HepG2 (cell line): ENCODE results near the gene INTS1. TPM values are rescaled to one million over a fixed set of nuclear protein-coding genes. Genes with fewer than 3 reads are reported as not detected.

Source experiments
- AKNA ChIP-seq: sonication (generic); formaldehyde crosslinking; IDR thresholded peaks from 2 replicates; pipeline ENCODE4 v1.4.0; 2020; ENCODE audit warnings: missing genetic modification reagents, borderline replicate concordance
- DMAP1 ChIP-seq: IDR thresholded peaks from 2 replicates; pipeline ENCODE4 v1.6.1; 2016
- DZIP1 ChIP-seq: sonication (generic); formaldehyde crosslinking; IDR thresholded peaks from 2 replicates; pipeline ENCODE4 v1.5.0; 2020; ENCODE audit warnings: mild to moderate bottlenecking, missing genetic modification reagents
- HNRNPK ChIP-seq: fragments of 200-400 bp; formaldehyde crosslinking; IDR thresholded peaks from 2 replicates; pipeline ENCODE4 v1.6.1; 2018; ENCODE audit warnings: low read length, low read depth, moderate library complexity, mild to moderate bottlenecking; ENCODE audit not compliant: poor library complexity, severe bottlenecking
- HNRNPLL ChIP-seq: fragments of 200-400 bp; formaldehyde crosslinking; IDR thresholded peaks from 2 replicates; pipeline ENCODE4 v1.6.1; 2017; ENCODE audit warnings: mild to moderate bottlenecking, low read depth, low read length; ENCODE audit not compliant: poor library complexity, severe bottlenecking
- NFRKB ChIP-seq: fragments of 450-650 bp; IDR thresholded peaks from 2 replicates; pipeline ENCODE4 v1.6.1; 2017
- NKX3-1 ChIP-seq: sonication (generic); formaldehyde crosslinking; IDR thresholded peaks from 2 replicates; pipeline ENCODE4 v1.5.0; 2020; ENCODE audit warnings: missing genetic modification reagents
- PAXIP1 ChIP-seq: sonication (generic); formaldehyde crosslinking; conservative IDR thresholded peaks from 2 replicates; pipeline ENCODE4 v1.4.0; 2020; ENCODE audit warnings: mild to moderate bottlenecking, missing genetic modification reagents, moderate library complexity
- POGZ ChIP-seq: sonication (generic); formaldehyde crosslinking; IDR thresholded peaks from 2 replicates; pipeline ENCODE4 v1.4.0; 2020; ENCODE audit warnings: mild to moderate bottlenecking, missing genetic modification reagents
- ZBTB37 ChIP-seq: sonication (generic); formaldehyde crosslinking; IDR thresholded peaks from 2 replicates; pipeline ENCODE4 v1.4.0; 2020; ENCODE audit warnings: mild to moderate bottlenecking, missing genetic modification reagents
- ZFP91 ChIP-seq: sonication (generic); formaldehyde crosslinking; IDR thresholded peaks from 2 replicates; pipeline ENCODE4 v1.9.0; 2022; ENCODE audit warnings: missing genetic modification reagents, mild to moderate bottlenecking, borderline replicate concordance
- ZNF564 ChIP-seq: sonication (generic); formaldehyde crosslinking; IDR thresholded peaks from 2 replicates; pipeline ENCODE4 v1.8.1; 2023; ENCODE audit warnings: mild to moderate bottlenecking, missing genetic modification reagents
- ZNF678 ChIP-seq: sonication (generic); formaldehyde crosslinking; IDR thresholded peaks from 2 replicates; pipeline ENCODE4 v1.4.0; 2020; ENCODE audit warnings: mild to moderate bottlenecking, missing genetic modification reagents
- polyA plus RNA-seq, 8 experiments: library from polyadenylated mRNA; depleted of rRNA in 3 of 8; stranded (reverse) in 7 of 8; unstranded in 1 of 8; fragments of >200 nt; fragmentation: Illumina TruSeq in 4 of 8; extraction: Trizol in 4 of 8; gene quantifications; 2 replicates each; pipeline versions ENCODE4 v1.2.1 to v1.2.3, GENCODE V29; 2011 to 2016; ENCODE audit warnings: low read depth in 4 of 8, missing spikeins in 1 of 8, mixed read lengths in 1 of 8; ENCODE audit not compliant: insufficient read depth in 1 of 8
- total RNA-seq, 5 experiments: library from RNA; depleted of rRNA; stranded (reverse); fragments of >200 nt; fragmentation: Illumina TruSeq; extraction: Trizol; gene quantifications; 2 replicates each; pipeline ENCODE4 v1.2.3, GENCODE V29; 2016; ENCODE audit warnings: low read depth in 1 of 5

INTS1 gene
- total and polyA plus RNA-seq, 2 of the 13 experiments (the other 11 are each of a cell fraction or from before 2014, with no cell fraction given) = 13.7 to 29.0 TPM

- no peak for TF ChIP-seq ZBTB37
- TF ChIP-seq ZFP91 (CRISPR knock-in tag) = peak; percentile 68; the same call in 1 of the 2 replicates
- no peak for TF ChIP-seq NFRKB
- no peak for TF ChIP-seq DZIP1
- no peak for TF ChIP-seq AKNA (CRISPR knock-in tag)
- TF ChIP-seq HNRNPK = no peak
- peak; percentile 4 for TF ChIP-seq HNRNPLL
- TF ChIP-seq NKX3-1 = 0 out of 2 replicates have a peak, but pooled peaks have one; percentile 33
- TF ChIP-seq ZNF678 (CRISPR knock-in tag) = no peak
- TF ChIP-seq DMAP1 (CRISPR knock-in tag) = 0 out of 2 replicates have a peak, but pooled peaks have one; percentile 7
- 0 out of 2 replicates have a peak, but pooled peaks have one; percentile 10 for TF ChIP-seq PAXIP1 (CRISPR knock-in tag)
- 0 out of 2 replicates have a peak, but pooled peaks have one; percentile 54 for TF ChIP-seq ZNF564 (CRISPR knock-in tag)
- no peak for TF ChIP-seq POGZ (CRISPR knock-in tag)
These were observed 45.3 kb downstream of the INTS1 start, which contains the start of gene MICALL2 (continued) for GRCh38 chr7:1458683-1459511.
